Stimulated activated CD8-positive, alpha-beta memory T cell treated with anti-CD3 and anti-CD28 coated beads, Interleukin-2, amount 100 ng/mL, for 48 hours (primary cell): ENCODE measurements around the gene TUBA1C.
"Not testable (repeated sequence)": the region's sequence is repeated elsewhere in the genome, so short reads cannot be mapped to it uniquely, and the experiment has no call there.

ENCODE experiments used
- DNase-seq, 2 donors: peaks; one replicate each; pipeline ENCODE4 v3.0.0-alpha.2; 2020; ENCODE audit warnings: low read depth in 2 of 2

TUBA1C gene

GRCh38 chr12:49264873-49265792 is at the start of gene TUBA1C:
TSS of gene TUBA1C (plus strand) at chr12:49265082. CDS start at chr12:49265182, 100 bp downstream.
- DNase-seq = peak; percentile 87 to 88

GRCh38 chr12:49219417-49220026 is 45.4 kb upstream of the TUBA1C start:
- DNase-seq = no peak

DNA sequence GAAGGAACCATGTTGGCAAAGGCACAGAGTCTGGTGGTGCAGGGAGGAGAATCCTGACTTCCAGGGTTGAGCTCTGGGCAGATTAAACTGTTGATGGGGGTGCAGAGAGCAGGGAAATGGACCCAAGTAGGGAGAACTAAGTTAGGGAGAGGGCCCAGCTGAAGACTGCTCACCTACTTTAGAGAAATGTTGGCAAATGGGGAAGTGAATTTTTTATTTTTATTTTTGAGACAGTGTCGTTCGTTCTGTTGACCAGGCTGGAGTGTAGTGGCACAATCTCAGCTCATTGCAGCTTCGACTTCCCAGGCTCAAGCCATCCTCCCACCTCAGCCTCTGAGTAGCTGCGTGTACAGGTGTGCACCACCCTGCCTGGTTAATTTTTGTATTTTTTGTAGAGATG is 43.9 kb upstream of the TUBA1C start:
- DNase-seq = no peak

DNA sequence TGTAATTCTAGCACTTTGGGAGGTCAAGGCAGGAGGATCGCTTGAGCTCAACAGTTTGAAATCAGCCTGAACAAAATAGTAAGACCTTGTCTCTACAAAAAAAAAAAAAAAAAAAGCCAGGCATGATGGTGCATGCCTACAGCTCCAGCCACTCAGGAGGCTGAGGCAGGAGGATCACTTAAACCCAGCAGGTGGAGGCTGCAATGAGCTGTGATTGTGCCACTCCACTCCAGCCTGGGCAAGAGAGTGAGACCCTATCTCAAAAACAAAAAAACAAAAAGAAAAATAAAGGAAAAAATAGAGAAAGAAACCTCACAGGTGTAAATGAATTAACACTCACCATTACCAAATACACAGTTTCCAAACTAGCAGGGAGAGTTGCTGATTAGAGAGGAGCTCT is 41.8 kb upstream of the TUBA1C start:
- no peak for DNase-seq

DNA sequence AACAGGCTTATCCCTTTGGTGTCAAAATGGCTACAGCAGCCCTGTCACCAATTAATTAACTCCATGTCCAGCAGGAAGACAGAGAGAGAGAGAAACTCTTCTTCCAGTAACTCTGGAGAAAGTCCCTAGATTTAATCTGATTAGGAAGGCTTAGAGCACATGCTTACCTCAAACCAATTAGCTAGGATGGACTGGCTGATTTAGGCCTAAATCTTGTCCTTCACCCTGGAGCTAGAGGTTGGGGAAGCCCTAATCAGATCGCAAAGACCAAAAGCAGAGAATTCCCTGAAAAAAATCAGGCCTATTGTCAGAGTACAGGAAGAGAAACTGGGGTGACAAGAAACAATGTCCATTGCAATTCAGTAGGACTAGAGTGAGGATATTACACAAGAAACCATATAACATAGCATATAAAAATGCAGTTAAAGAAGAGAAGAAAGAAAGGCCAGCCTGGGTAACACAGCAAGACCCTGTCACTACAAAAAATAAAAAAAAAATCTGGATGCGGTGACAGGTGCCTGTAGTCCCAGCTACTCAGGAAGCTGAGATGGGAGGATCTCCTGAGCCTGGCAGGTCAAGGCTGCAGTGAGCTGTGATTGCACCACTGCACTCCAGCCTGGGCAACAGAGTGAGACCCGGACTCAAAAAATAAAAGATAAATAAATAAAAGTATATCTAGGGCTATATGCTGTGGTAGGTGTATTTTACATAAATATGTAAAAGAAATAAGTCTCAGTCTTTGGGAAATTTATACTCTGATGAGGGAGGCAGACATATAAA is 41.1 kb upstream of the TUBA1C start:
- no peak for DNase-seq

GRCh38 chr12:49225576-49226166 is 39.2 kb upstream of the TUBA1C start:
- DNase-seq = no peak

DNA sequence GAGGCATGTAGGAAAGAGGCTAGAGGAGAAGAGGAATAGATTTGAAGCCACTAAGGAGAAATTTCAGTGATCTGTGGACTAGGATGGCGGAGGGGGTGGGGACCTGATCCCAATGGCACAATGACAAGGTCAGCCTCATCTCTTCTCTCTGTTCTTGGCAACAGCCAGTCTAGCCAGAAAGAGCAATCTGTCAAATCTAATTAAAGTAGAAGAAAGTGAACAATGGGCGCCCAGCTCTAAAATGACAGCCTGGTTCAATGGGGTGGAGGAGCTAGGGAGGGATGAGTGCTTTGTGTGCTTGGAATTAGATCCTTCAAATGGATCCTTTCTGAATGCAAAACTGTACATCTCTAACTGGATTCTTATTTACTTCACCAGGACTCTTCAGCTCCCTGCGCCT is 37.2 kb upstream of the TUBA1C start:
- DNase-seq = no peak

DNA sequence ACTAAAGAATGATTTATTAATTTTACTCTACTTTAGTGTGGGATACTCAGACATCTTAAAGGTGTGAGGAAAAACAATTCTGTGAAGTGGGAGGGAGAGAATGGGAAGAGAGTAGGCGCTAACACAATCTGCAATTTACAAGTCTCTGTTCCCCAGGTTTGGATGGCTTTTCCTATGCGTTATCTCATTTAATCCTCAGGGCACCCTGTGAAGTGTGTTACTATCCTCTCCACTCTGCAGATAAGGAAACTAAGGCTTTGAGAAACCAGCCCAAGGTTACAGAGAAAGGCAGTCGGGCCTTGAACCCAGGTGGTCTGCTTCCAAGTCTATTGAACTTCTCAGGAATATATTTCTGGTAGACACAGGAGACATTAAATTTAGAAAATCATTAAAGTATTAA is 36.2 kb upstream of the TUBA1C start:
- DNase-seq = no peak

DNA sequence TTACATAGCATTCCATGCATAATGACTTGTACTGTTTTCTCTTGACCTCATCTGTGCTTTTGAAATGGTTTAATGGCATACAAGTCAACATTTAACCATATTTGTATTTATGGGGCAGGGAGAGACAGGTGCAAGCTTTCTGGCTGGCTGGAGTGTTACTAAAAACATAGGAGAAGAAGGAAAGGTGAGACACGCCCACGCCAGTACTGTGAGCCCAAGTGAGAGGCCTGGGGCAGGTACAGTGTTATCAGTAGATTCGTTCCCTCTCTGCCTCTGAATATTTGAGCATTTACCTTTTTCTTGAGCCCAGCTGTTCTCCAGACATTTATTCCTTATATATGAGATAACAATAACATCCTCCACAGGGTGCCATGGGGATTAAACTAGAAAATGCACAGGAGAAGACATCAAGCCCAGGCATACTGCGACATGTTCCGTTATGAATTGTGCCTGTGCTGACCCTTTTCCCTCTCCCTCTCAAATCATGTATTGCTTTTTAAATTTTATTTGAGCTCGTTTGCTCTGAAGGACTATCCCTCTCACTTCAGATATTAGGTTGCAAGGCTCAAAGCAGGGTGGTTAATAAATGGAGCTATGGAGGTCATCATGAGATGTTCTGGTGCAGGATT is 34.6 kb upstream of the TUBA1C start:
- no peak for DNase-seq

DNA sequence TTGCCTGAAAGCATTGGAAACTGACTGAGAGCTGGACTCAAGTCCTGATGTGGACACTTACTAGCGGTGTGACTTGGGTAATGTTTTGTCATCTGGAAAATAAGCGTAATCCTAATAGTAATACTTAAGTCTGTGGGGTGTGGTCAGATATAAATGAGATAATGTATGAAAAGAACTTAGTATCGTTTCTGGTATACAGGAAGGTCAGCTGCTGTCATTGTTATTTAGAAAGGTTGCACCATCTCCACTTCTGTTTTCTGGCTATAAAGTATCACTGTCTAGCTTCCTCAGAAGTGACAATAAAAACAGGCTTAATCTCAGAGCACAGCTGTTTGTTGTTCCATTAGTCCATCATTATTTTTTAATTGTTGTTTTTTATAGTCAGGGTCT is 34.1 kb upstream of the TUBA1C start:
- no peak for DNase-seq

DNA sequence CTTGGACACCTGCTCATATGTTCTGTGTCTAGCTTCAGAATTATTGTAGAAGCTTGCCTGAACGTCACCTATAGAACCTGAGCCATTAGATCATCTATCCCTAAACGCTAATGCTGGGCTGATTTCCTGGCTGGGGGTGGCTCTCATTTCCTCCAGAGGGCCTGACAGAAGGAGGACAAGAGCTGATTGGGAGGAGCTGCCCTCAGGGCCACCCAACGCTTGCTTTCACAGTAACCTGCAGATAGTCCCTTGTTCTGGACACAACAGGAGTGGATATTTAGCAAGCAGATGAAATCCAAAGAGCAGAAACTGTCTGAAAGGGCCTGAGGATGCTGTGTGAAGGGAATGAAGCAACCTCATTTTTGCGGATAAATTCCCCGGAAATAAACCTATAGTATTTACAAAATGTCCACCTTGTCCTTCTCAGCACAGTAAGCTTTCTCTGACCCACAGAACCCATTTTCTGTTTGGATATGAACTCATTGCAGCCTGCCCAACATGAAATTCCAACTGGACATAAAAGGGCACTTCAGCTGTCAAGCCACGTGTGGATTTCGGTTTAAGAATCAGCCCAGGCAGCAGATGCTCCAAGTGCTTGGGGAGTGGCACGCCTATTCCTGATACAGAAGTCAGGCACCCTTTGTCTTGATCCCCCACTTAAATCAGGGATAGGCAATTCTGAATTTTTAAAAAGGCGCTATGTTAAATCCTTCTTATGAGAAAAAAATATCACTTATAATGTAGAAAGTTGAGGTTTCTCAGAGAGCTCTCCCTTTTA is 32.8 kb upstream of the TUBA1C start:
- no peak for DNase-seq

- DNase-seq = no peak
Observed at GRCh38 chr12:49232940-49233841, 31.7 kb upstream of the TUBA1C start.

GRCh38 chr12:49233842-49234526 is 30.9 kb upstream of the TUBA1C start:
- no peak for DNase-seq

DNA sequence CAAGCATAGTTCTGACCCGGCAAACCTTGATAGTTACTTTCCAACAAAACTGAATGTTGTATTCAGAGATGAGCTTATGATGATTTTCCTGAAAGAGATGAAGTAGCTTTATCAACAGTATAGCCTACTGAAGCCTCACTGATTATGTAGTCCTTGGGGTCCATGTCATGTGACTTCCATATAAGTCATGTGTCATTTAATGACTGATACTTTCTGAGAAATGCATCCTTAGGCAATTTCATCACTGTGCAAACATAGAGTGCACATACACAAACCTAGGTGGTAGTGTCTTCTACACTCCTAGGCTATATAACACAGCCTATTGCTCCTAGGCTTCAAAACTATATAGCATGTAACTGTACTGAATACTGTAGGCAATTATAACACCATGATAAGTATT is 28.5 kb upstream of the TUBA1C start:
- DNase-seq = no peak

- no peak for DNase-seq
Observed at GRCh38 chr12:49243631-49244030, 21.3 kb upstream of the TUBA1C start.

GRCh38 chr12:49244176-49244575 is 20.7 kb upstream of the TUBA1C start:
- no peak for DNase-seq

DNA sequence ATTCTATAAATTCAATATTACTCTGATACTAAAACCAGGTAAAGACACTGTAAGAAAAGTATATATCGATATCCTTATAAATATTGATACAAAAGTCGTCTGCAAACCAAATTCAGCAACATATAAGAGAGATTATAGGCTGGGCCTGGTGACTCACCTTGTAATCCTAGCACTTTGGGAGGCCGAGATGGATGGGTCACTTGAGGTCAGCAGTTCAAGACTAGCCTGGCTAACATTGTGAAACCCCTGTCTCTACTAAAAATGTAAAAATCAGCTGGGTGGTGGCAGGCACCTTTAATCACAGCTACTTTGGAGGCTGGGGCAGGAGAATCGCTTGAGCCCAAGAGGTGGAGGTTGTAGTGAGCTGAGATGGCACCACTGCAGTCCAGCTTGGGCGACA is 13.5 kb upstream of the TUBA1C start:
- no peak for DNase-seq

- DNase-seq = no peak
Observed at GRCh38 chr12:49253033-49253623, 11.8 kb upstream of the TUBA1C start.

- not testable (repeated sequence) for DNase-seq
Observed at GRCh38 chr12:49255456-49255855, 9.4 kb upstream of the TUBA1C start.
